Measurements from ENCODE around the gene EPS15. TPM values are rescaled to one million over a fixed set of nuclear protein-coding genes. Genes with fewer than 3 reads are reported as not detected.
"Not testable (repeated sequence)": the region's sequence is repeated elsewhere in the genome, so short reads cannot be mapped to it uniquely, and the experiment has no call there.

EPS15 gene
- total RNA-seq, 4 donors from 2014 or later: 94.8 to 133 (median 125) TPM

DNA sequence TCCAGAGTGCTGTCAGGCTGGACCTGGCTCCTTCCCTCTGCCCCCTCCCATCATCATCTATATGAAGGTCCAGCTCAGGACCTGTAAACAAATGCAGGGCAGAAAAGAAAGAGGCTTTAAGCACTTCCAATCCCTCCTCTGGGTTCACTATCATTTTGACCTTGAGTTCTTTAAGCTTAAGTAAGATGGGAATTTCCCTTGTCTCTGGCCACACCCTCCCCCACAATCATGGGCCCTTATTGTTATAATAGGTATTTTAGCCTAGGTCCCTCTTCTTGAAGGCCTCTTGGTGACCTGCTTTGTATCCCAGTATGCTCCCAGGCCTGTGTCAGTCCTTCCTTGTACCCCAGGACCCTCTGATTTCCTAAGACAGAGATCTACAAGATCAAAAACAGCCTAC, 45.1 kb upstream of the EPS15 start:
- DNase-seq (ENCODE audit: low spot score in 2 of 2): no peak
- peaks cover 0 to 32% (median 13%) of the 10 kb centered on the region in 4 donors for H3K4me1 ChIP-seq
- H3K9me3 ChIP-seq: no peaks in the 10 kb centered on the region
- H3K27ac ChIP-seq: no peak overlapping the region
- H3K27me3 ChIP-seq: no peaks in the 10 kb centered on the region
- no peak overlapping the region for H3K4me3 ChIP-seq
- H3K36me3 ChIP-seq: no peaks in the 10 kb centered on the region
- no peak for TF ChIP-seq EP300 (IDR thresholded peaks at IDR 0.05)
- TF ChIP-seq, protein P1, sequence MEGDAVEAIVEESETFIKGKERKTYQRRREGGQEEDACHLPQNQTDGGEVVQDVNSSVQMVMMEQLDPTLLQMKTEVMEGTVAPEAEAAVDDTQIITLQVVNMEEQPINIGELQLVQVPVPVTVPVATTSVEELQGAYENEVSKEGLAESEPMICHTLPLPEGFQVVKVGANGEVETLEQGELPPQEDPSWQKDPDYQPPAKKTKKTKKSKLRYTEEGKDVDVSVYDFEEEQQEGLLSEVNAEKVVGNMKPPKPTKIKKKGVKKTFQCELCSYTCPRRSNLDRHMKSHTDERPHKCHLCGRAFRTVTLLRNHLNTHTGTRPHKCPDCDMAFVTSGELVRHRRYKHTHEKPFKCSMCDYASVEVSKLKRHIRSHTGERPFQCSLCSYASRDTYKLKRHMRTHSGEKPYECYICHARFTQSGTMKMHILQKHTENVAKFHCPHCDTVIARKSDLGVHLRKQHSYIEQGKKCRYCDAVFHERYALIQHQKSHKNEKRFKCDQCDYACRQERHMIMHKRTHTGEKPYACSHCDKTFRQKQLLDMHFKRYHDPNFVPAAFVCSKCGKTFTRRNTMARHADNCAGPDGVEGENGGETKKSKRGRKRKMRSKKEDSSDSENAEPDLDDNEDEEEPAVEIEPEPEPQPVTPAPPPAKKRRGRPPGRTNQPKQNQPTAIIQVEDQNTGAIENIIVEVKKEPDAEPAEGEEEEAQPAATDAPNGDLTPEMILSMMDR (IDR thresholded peaks at IDR 0.05): no peak
- TF ChIP-seq POLR2A (IDR thresholded peaks at IDR 0.05): no peak

DNA sequence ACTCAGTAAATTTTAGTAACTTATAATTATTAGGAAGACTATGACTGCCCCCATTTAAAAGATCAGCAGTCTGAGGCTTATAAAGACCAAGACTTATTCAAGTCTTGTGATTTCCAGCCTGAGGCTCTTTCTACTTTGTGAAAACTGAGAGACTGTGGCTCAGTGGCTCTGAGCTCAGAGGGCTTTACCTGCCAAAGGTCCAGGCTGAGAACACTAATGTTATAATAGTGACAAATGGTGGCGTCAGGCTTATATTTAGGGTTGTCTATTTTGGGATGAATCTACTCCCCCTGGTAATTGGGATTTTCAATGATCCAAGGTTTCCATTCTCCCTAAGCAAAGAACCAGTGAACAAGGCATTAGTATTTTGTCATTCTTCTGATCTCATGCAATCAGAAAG, 42.6 kb upstream of the EPS15 start:
- Histone ChIP-seq H3K4me1 (peaks cover 0 to 13% (median 0%) of the 10 kb centered on the region in 4 donors), H3K27ac (no peak overlapping the region), H3K36me3 (no peaks in the 10 kb centered on the region), H3K27me3 (no peaks in the 10 kb centered on the region), H3K4me3 (no peak overlapping the region), H3K9me3 (no peaks in the 10 kb centered on the region)
- 83 to 96% methylated on average over 1 of the region's 1 CpG for WGBS, 2 donors
- TF ChIP-seq, protein P1 (IDR thresholded peaks at IDR 0.05): no peak
- TF ChIP-seq POLR2A (IDR thresholded peaks at IDR 0.05) (no peak), EP300 (IDR thresholded peaks at IDR 0.05) (no peak)
- no peak for DNase-seq (ENCODE audit: low spot score in 2 of 2)

DNA sequence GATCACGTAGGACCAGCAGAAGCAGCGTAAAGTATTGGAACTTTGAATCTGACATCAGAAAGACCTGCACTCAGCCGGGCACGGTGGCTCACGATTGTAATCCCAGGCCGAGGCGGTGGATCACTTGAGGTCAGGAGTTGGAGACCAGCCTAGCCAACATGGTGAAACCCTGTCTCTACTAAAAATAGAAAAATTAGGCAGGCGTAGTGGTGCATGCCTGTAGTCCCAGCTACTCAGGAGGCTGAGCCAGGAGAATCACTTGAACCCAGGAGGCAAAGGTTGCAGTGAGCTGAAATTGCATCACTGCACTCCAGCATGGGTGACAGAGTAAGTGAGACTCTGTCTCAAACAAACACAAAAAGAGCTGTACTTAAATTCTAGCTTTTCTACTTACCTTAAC, 41.8 kb upstream of the EPS15 start:
- peaks cover 0 to 13% (median 0%) of the 10 kb centered on the region in 4 donors for H3K4me1 ChIP-seq
- WGBS, 2 donors: 82 to 92% methylated on average over 8 of the region's 8 CpGs
- not testable (repeated sequence) for H3K27ac ChIP-seq; DNase-seq (ENCODE audit: low spot score in 2 of 2); H3K9me3 ChIP-seq; H3K4me3 ChIP-seq; H3K27me3 ChIP-seq; H3K36me3 ChIP-seq

DNA sequence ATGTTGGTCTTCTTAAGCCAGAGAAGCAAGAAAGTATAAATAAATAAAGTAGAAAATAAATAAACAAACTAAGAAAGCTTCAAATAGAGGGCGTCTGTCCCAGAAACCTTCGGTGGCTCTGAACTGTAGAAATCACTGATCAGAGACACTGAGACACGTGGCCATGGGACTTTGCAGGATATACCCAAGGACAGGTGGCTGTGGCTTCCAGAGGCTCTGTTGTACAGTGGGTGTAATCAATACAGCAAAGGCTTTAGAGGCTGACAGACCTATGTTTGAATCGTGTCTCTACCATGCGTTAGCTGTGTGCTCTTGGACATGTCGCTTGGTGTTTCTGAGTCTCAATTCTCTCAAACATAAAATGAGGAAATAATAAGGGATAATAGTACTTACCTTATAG, 41.0 kb upstream of the EPS15 start:
- Histone ChIP-seq H3K27ac (no peak overlapping the region), H3K9me3 (no peaks in the 10 kb centered on the region), H3K36me3 (no peaks in the 10 kb centered on the region), H3K4me1 (peaks cover 0 to 12% (median 0%) of the 10 kb centered on the region in 4 donors), H3K27me3 (no peaks in the 10 kb centered on the region), H3K4me3 (no peak overlapping the region)
- DNase-seq (ENCODE audit: low spot score in 2 of 2): no peak
- TF ChIP-seq, protein P1 (IDR thresholded peaks at IDR 0.05): no peak
- TF ChIP-seq POLR2A (IDR thresholded peaks at IDR 0.05) (no peak), EP300 (IDR thresholded peaks at IDR 0.05) (no peak)
- 81 to 82% methylated on average over 6 of the region's 6 CpGs for WGBS, 2 donors

DNA sequence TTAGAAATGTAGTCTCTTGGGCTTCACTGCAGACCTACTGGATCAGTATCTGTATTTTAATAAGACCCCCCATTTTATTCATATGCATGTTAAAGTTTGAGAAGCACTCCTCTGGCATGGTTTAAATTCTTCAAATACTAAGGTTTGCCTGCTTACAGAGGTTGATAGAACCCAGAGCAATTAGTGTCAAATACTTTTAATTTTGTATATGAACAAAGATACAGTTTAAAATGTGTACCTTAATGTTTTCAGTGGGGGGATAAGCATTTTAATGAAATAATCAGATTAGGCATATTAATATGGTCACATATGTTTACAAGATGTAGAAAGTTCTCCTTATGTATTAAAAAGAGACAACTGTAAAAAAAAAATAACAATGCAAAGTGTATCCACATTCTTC, 40.4 kb upstream of the EPS15 start:
- Histone ChIP-seq H3K9me3 (no peaks in the 10 kb centered on the region), H3K4me3 (no peak overlapping the region), H3K4me1 (peaks cover 0 to 6% (median 0%) of the 10 kb centered on the region in 4 donors), H3K27me3 (no peaks in the 10 kb centered on the region), H3K27ac (no peak overlapping the region), H3K36me3 (no peaks in the 10 kb centered on the region)
- no peak for DNase-seq (ENCODE audit: low spot score in 2 of 2)
- TF ChIP-seq EP300 (IDR thresholded peaks at IDR 0.05): no peak
- TF ChIP-seq, protein P1 (IDR thresholded peaks at IDR 0.05): no peak
- TF ChIP-seq POLR2A (IDR thresholded peaks at IDR 0.05): no peak

DNA sequence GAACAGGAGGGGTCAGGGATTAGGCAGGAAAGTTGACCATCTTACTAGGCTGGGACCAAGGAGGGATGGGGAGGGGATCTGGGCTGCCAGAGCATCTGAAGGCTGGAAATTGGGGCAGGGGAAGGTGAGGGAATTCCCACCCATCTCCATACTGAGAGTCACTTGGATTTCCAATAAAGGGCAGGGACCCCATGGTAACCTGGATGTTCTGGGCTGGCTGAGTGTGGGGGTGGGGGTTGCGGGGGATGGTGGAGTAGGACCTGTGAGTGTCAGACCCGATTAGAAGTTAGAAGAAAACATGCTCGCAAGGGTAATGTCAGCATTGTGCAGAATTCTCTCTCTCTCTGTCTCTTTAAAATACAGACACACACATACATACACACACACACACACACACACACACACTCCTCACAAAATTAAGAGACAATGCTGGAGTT, 40.0 kb upstream of the EPS15 start:
- no peak for TF ChIP-seq POLR2A (IDR thresholded peaks at IDR 0.05)
- TF ChIP-seq, protein P1 (IDR thresholded peaks at IDR 0.05): no peak
- 63 to 75% methylated on average over 3 of the region's 3 CpGs for WGBS, 2 donors
- no peak for DNase-seq (ENCODE audit: low spot score in 2 of 2)
- Histone ChIP-seq H3K27me3 (no peaks in the 10 kb centered on the region), H3K4me3 (no peak overlapping the region), H3K27ac (peak overlapping the region in 1 of 4 donors; percentile 17), H3K36me3 (no peaks in the 10 kb centered on the region), H3K4me1 (peaks cover 0 to 2% (median 0%) of the 10 kb centered on the region in 4 donors), H3K9me3 (no peaks in the 10 kb centered on the region)

All from tibial nerve (tissue), 4 donors.